ENCODE measurements around the gene SWSAP1.

DNA sequence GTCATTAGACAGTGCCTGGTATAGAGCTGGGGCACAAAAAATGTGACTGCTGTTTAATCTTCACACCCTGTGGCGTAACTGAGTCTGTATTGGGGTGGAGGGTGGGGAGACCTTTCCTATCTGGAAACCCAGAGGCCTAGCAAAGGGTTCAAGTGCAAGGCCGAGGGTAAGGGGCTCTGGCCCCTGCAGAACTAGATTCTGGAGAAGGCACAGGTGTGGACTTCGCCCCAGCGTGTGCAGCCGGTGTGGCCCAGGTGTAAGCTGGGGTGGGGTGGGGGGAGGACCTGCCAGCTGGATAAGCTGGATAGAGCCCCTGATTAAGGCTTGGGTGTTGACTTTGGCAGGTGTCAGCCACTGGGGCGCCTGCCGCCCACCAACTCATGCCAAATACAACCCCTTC lies 36.3 kb upstream of the SWSAP1 start:
- TF ChIP-seq, protein P1, sequence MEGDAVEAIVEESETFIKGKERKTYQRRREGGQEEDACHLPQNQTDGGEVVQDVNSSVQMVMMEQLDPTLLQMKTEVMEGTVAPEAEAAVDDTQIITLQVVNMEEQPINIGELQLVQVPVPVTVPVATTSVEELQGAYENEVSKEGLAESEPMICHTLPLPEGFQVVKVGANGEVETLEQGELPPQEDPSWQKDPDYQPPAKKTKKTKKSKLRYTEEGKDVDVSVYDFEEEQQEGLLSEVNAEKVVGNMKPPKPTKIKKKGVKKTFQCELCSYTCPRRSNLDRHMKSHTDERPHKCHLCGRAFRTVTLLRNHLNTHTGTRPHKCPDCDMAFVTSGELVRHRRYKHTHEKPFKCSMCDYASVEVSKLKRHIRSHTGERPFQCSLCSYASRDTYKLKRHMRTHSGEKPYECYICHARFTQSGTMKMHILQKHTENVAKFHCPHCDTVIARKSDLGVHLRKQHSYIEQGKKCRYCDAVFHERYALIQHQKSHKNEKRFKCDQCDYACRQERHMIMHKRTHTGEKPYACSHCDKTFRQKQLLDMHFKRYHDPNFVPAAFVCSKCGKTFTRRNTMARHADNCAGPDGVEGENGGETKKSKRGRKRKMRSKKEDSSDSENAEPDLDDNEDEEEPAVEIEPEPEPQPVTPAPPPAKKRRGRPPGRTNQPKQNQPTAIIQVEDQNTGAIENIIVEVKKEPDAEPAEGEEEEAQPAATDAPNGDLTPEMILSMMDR (tag by site-specific recombination; IDR thresholded peaks at IDR 0.05): no peak
- TF ChIP-seq ZNF768 (tag by site-specific recombination; IDR thresholded peaks at IDR 0.05) (no peak), KLF7 (tag by site-specific recombination; IDR thresholded peaks at IDR 0.05; ENCODE audit: borderline replicate concordance) (no peak), ZNF10 (tag by site-specific recombination; IDR thresholded peaks at IDR 0.05) (no peak), ZBTB1 (tag by site-specific recombination; IDR thresholded peaks at IDR 0.05) (no peak), HOXC10 (CRISPR knock-in tag; IDR thresholded peaks at IDR 0.05) (no peak)
- TF ChIP-seq, protein P2, sequence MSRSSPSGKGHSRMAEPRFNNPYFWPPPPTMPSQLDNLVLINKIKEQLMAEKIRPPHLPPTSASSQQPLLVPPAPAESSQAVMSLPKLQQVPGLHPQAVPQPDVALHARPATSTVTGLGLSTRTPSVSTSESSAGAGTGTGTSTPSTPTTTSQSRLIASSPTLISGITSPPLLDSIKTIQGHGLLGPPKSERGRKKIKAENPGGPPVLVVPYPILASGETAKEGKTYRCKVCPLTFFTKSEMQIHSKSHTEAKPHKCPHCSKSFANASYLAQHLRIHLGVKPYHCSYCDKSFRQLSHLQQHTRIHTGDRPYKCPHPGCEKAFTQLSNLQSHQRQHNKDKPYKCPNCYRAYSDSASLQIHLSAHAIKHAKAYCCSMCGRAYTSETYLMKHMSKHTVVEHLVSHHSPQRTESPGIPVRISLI (tag by site-specific recombination; IDR thresholded peaks at IDR 0.05): no peak
